Measurements from ENCODE around the gene MYOZ3. TPM values are rescaled to one million over a fixed set of nuclear protein-coding genes. Genes with fewer than 3 reads are reported as not detected.
A peak's percentile ranks its signal among the peaks of the same experiment; 100 is the strongest.

MYOZ3 gene
- total and polyA plus RNA-seq, 12 donors: 0.91 to 12.2 (median 5.6) TPM

DNA sequence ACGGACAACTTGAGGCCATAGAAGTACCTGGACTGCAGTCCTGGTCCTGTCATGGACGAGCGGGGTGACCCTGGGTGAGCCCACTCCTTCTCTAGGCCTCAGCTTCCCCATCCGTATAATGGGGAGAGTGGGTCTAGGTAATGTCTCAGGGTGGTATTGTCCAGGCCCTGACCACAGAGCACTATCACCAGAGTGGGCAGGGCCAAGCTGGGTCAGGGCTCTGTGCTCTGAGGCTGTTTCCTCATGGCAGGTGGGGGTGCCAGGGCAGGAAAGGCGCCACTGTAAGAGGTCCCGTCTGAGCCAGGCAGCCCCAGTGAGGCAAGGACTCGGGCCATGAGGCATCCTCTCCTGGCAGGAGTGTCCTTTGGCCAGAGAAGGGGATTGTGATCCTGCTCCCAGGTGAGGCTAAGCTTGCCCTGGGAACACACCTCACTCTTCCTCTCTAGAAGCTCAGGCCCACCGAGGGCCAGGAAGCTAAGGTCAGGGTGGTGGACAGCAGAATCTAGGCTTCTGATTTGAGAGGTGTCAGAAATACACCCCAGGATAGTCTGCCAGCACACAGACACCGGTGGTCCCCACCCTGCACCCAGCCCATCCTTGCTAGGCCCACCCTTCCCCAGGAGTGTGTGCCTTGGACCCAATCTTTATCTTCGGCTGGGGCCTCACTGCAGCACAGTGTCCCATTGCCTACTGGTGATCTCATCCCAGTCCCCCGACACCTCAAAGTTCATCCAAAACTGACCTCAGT, 1.5 kb upstream of the MYOZ3 start:
- intact Hi-C loops (cut with DNase I): loop anchor here in 7 of 10 donors (5.0 to 10.0 kb wide), 5 partner anchors 43 to 205 kb away; partner anchors contain the start of gene RBM22 (in 1 of the 7)
- WGBS, 2 donors: 78 to 84% methylated on average over 11 of the region's 11 CpGs

DNA sequence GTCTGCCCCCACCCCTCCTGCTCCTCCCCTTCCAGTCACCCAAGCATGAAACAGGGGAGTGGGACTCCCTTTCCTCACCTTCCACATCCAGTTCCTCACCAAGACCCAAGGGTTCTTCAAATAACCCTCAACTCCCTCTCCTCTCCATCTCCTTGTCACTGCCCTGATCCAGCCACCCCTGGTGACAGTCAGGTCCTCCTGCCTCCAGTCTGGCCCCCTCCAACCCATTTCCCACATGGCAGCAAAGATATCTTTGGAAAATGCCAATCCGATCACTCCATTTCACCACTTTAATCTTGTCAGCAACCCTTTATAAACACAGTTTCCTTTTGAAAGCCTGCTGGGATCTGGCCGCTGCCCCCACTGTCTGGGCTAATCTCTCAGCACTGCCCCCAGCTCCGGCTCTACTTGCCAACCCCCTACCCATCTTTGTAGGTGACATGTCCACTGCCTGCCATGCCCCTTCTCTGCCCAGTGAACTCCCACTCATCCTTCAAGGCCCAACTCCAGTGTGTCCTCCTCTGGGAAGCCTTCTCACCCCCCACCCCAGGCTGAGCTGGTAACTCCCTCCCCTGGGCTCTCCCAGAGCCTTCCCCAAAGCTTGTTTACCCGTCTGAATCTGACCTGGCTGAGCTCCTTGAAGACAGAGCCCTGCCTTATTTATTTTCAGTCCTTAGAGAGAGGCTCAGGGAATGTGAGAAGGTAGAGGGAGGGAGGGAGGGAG, 781 bp upstream of the MYOZ3 start:
- Histone ChIP-seq H3K27me3 (no peaks in the 10 kb centered on the region), H3K27ac (peak overlapping the region in 8 of 10 donors; percentile 41 to 100 (median 93)), H3K9me3 (no peaks in the 10 kb centered on the region), H3K4me1 (peaks cover 14 to 57% (median 39%) of the 10 kb centered on the region in 9 donors), H3K4me3 (no peak overlapping the region), H3K36me3 (peaks cover 0 to 4% (median 0%) of the 10 kb centered on the region in 9 donors)
- DNase-seq (no peak), ATAC-seq (no peak)
- TF ChIP-seq CTCF (IDR thresholded peaks at IDR 0.05): no peak
- intact Hi-C loops (cut with DNase I): no loop called here
- 31 to 40% methylated on average over 4 of the region's 4 CpGs for WGBS, 2 donors

More for the DNA sequence above, 1.5 kb upstream of the MYOZ3 start:
- ATAC-seq (no peak), DNase-seq (no peak)
- H3K9me3 ChIP-seq: no peaks in the 10 kb centered on the region
- peak overlapping the region; percentile 25 to 100 (median 92) for H3K27ac ChIP-seq
- no peaks in the 10 kb centered on the region for H3K27me3 ChIP-seq
- H3K4me3 ChIP-seq: no peak overlapping the region
- no peak for TF ChIP-seq CTCF (IDR thresholded peaks at IDR 0.05)
- peaks cover 14 to 64% (median 39%) of the 10 kb centered on the region in 9 donors for H3K4me1 ChIP-seq
- peaks cover 0 to 6% (median 0%) of the 10 kb centered on the region in 9 donors for H3K36me3 ChIP-seq

DNA sequence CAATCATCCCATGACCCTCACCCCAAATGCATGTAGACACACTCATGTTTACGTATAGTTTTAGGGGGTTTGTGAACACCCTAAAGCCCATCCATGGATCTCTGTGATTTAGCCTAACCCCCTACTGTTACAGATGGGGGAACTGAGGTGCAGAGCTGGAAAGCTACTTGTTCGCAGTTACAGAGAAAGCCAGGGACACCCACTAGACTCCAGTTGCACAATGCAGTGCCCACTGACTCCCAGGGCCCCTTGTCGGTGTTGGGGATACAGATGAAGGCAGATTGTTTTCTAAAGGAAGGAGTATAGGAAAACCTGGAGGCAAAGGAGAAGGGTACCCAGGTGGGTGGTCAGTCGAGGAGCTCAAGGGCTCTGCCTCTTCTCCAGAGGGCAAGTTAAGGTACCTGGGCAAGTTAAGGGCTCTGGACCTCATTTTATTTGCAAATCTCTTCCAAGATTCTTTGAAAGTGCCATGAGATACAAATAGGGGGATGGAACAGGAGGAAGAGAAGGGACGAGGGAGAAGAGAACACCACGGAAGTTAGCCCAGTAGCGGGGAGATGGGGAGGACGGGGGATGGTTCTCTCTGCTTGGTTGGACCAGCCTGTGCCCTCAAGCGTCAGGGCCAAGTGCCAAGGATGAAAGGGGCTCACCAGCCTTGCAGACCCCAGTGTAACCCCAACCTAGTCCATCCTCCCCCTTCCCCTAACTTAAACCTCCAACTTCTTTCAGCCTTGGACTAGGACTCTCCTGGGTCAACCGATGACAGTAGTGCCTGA, 958 bp downstream of the MYOZ3 start:
- Histone ChIP-seq H3K27ac (no peak overlapping the region), H3K36me3 (no peaks in the 10 kb centered on the region), H3K4me1 (peaks cover 7 to 43% (median 28%) of the 10 kb centered on the region in 9 donors), H3K9me3 (no peaks in the 10 kb centered on the region), H3K4me3 (no peak overlapping the region), H3K27me3 (no peaks in the 10 kb centered on the region)
- DNase-seq (no peak), ATAC-seq (no peak)
- intact Hi-C loops (cut with DNase I): no loop called here
- TF ChIP-seq CTCF (IDR thresholded peaks at IDR 0.05): no peak
- WGBS, 2 donors: 87 to 91% methylated on average over 10 of the region's 10 CpGs
